CD14-positive monocyte (primary cell): ENCODE results near the gene HYPK. TPM values are rescaled to one million over a fixed set of nuclear protein-coding genes. Genes with fewer than 3 reads are reported as not detected.
A peak's percentile ranks its signal among the peaks of the same experiment; 100 is the strongest.

Experiments
- DNase-seq, 3 donors: peaks; one replicate each; pipeline ENCODE4 v3.0.0-alpha.2; 2011 to 2022
- H2AFZ ChIP-seq: 2 replicates; pipeline ENCODE4 v1.6.0; 2012; ENCODE audit warnings: mild to moderate bottlenecking, low read depth, low read length, inconsistent platforms; ENCODE audit not compliant: insufficient read depth, poor library complexity, severe bottlenecking
- H3K27ac ChIP-seq, 2 donors: 1 replicate in 1 of 2; 2 replicates in 1 of 2; pipeline ENCODE4 v1.5.1; 2012 to 2013; ENCODE audit warnings: low read length in 2 of 2, control low read depth in 1 of 2, inconsistent platforms in 1 of 2, low read depth in 1 of 2, mild to moderate bottlenecking in 1 of 2
- H3K27me3 ChIP-seq, 2 donors: one replicate each; pipeline versions ENCODE4 v1.6.0 to v1.6.1; 2011 to 2013; ENCODE audit warnings: low read length in 2 of 2; ENCODE audit not compliant: control insufficient read depth in 2 of 2, insufficient read depth in 2 of 2
- H3K36me3 ChIP-seq, 2 donors: replicated peaks in 1 of 2; 1 replicate in 1 of 2; 2 replicates in 1 of 2; pipeline versions ENCODE4 v1.5.1 to v1.6.1; 2012 to 2013; ENCODE audit warnings: low read length in 2 of 2, control low read depth in 1 of 2, inconsistent platforms in 1 of 2, mild to moderate bottlenecking in 1 of 2; ENCODE audit not compliant: insufficient read depth in 2 of 2, control insufficient read depth in 1 of 2
- H3K4me1 ChIP-seq, 2 donors: 1 replicate in 1 of 2; 2 replicates in 1 of 2; pipeline versions ENCODE4 v1.5.1 to v1.6.1; 2012 to 2013; ENCODE audit warnings: low read length in 2 of 2, control low read depth in 1 of 2, inconsistent platforms in 1 of 2, mild to moderate bottlenecking in 1 of 2, moderate library complexity in 1 of 2; ENCODE audit not compliant: insufficient read depth in 2 of 2, control insufficient read depth in 1 of 2
- H3K4me2 ChIP-seq: replicated peaks from 2 replicates; pipeline ENCODE3; 2012; ENCODE audit warnings: low read length, moderate library complexity, mild to moderate bottlenecking; ENCODE audit not compliant: poor library complexity, severe bottlenecking; ENCODE audit errors: extremely low read depth
- H3K4me3 ChIP-seq, 3 experiments: fragments of 200-600 bp in 1 of 3; sonication (generic) in 1 of 3; replicated peaks in 1 of 3; 1 replicate in 2 of 3; 2 replicates in 1 of 3; pipeline ENCODE4 v1.5.1; 2011 to 2013; ENCODE audit warnings: low read length in 3 of 3, mild to moderate bottlenecking in 3 of 3, control low read depth in 2 of 3, low read depth in 2 of 3, inconsistent platforms in 1 of 3, moderate library complexity in 1 of 3
- H3K79me2 ChIP-seq: 2 replicates; pipeline ENCODE4 v1.6.0; 2012; ENCODE audit warnings: mild to moderate bottlenecking, control low read depth, inconsistent platforms, low read length, moderate library complexity; ENCODE audit not compliant: insufficient read depth
- H3K9ac ChIP-seq: 2 replicates; pipeline ENCODE4 v1.6.0; 2017; ENCODE audit warnings: low read length, mild to moderate bottlenecking; ENCODE audit not compliant: insufficient read depth, poor library complexity, severe bottlenecking
- H3K9me3 ChIP-seq, 2 donors: replicated peaks in 1 of 2; 1 replicate in 1 of 2; 2 replicates in 1 of 2; pipeline versions ENCODE4 v1.5.1 to v1.6.1; 2012 to 2013; ENCODE audit warnings: low read length in 2 of 2, control low read depth in 1 of 2; ENCODE audit not compliant: control insufficient read depth in 1 of 2, insufficient read depth in 1 of 2
- H4K20me1 ChIP-seq: 2 replicates; pipeline ENCODE4 v1.6.0; 2012; ENCODE audit warnings: mild to moderate bottlenecking, low read length, control low read depth, moderate library complexity; ENCODE audit not compliant: insufficient read depth
- H3K27ac Mint-ChIP-seq, 7 donors: one replicate each; pipeline ENCODE4 v1.8.0; 2020; ENCODE audit warnings: mild to moderate bottlenecking in 7 of 7, mixed read lengths in 7 of 7, moderate library complexity in 6 of 7, inconsistent platforms in 2 of 7
- H3K27me3 Mint-ChIP-seq, 3 donors: one replicate each; pipeline ENCODE4 v1.8.0; 2021 to 2022; ENCODE audit warnings: low read depth in 3 of 3, mild to moderate bottlenecking in 3 of 3, mixed read lengths in 3 of 3, moderate library complexity in 3 of 3, inconsistent platforms in 1 of 3
- H3K36me3 Mint-ChIP-seq, 2 donors: one replicate each; pipeline ENCODE4 v1.8.0; 2020; ENCODE audit warnings: mixed read lengths in 2 of 2, inconsistent platforms in 1 of 2, mild to moderate bottlenecking in 1 of 2
- H3K4me1 Mint-ChIP-seq: one replicate; pipeline ENCODE4 v1.8.0; 2020; ENCODE audit warnings: mild to moderate bottlenecking, mixed read lengths
- H3K4me3 Mint-ChIP-seq, 2 donors: one replicate each; pipeline ENCODE4 v1.8.0; 2020; ENCODE audit warnings: mild to moderate bottlenecking in 2 of 2, mixed read lengths in 2 of 2, moderate library complexity in 1 of 2
- H3K9me3 Mint-ChIP-seq, 7 donors: one replicate each; pipeline ENCODE4 v1.8.0; 2020 to 2022; ENCODE audit warnings: mixed read lengths in 7 of 7, mild to moderate bottlenecking in 6 of 7, moderate library complexity in 6 of 7, inconsistent platforms in 2 of 7
- WGBS: methylation state at CpG from one replicate; pipeline ENCODE4 v1.1.5; 2013; ENCODE audit warnings: missing lambda C conversion rate; ENCODE audit not compliant: insufficient coverage; 5-methylcytosine and 5-hydroxymethylcytosine counted together
- intact Hi-C, 2 donors: fragments of 100-400 bp; cut with micrococcal nuclease; formaldehyde crosslinking; loops; one replicate each; pipeline versions ENCODE4 v1.15.0 to v1.15.1; 2023
- polyA plus RNA-seq, 3 donors: library from polyadenylated mRNA; depleted of rRNA in 1 of 3; unstranded in 2 of 3; stranded (reverse) in 1 of 3; fragments of 300-500 nt in 2 of 3; fragments of >200 nt in 1 of 3; fragmentation: Illumina TruSeq in 2 of 3; gene quantifications; 1 replicate in 2 of 3; 2 replicates in 1 of 3; pipeline ENCODE4 v1.2.3, GENCODE V29; 2012 to 2021
- TF ChIP-seq, protein P1 (sequence below): fragments of 200-600 bp; IDR thresholded peaks from one replicate; pipeline ENCODE4 v1.8.0; 2022; ENCODE audit warnings: antibody characterized with exemption, mild to moderate bottlenecking

The HYPK gene
- polyA plus RNA-seq, 3 donors, result 4.4 to 23.1 (median 5.3) TPM

GRCh38 chr15:43791993-43792760 is 8.2 kb upstream of the HYPK start, which contains the start of gene SERF2:
SERF2 (plus strand) TSS chr15:43792320; CDS start chr15:43792377, 57 bp downstream.
- Mint-ChIP-seq H3K4me1 (peaks cover 35% of the 10 kb centered on the region), H3K27ac (peak within 1 kb of the TSS; percentile 98 to 100 (median 99)), H3K9me3 (no peaks in the 10 kb centered on the region), H3K4me3 (peak within 1 kb of the TSS; percentile 95), H3K36me3 (peaks cover 36 to 41% of the 10 kb centered on the region in 2 donors), H3K27me3 (peaks cover 0 to 1% (median 0%) of the 10 kb centered on the region in 3 donors)
- Histone ChIP-seq H3K9me3 (no peaks in the 10 kb centered on the region), H3K9ac (peak within 1 kb of the TSS; percentile 100), H3K27me3 (no peaks in the 10 kb centered on the region), H3K4me1 (peaks cover 21 to 27% of the 10 kb centered on the region in 2 donors), H4K20me1 (peaks cover 39% of the 10 kb centered on the region), H3K4me2 (peak within 1 kb of the TSS; percentile 95), H3K36me3 (peaks cover 27 to 38% of the 10 kb centered on the region in 2 donors), H3K27ac (peak within 1 kb of the TSS; percentile 98 to 100), H3K4me3 (peak within 1 kb of the TSS; percentile 83 to 100 (median 100)), H3K79me2 (peaks cover 40% of the 10 kb centered on the region), H2AFZ (peak within 1 kb of the TSS; percentile 94)
- intact Hi-C loops, result loop anchor here (5.0 kb wide), 2 partner anchors 35 to 45 kb away; partner anchors contain the start of genes WDR76 (in 2 of the 2) and PDIA3 (in 1 of the 2)
- peak; percentile 98 to 100 (median 100) for DNase-seq
- TF ChIP-seq, protein P1, sequence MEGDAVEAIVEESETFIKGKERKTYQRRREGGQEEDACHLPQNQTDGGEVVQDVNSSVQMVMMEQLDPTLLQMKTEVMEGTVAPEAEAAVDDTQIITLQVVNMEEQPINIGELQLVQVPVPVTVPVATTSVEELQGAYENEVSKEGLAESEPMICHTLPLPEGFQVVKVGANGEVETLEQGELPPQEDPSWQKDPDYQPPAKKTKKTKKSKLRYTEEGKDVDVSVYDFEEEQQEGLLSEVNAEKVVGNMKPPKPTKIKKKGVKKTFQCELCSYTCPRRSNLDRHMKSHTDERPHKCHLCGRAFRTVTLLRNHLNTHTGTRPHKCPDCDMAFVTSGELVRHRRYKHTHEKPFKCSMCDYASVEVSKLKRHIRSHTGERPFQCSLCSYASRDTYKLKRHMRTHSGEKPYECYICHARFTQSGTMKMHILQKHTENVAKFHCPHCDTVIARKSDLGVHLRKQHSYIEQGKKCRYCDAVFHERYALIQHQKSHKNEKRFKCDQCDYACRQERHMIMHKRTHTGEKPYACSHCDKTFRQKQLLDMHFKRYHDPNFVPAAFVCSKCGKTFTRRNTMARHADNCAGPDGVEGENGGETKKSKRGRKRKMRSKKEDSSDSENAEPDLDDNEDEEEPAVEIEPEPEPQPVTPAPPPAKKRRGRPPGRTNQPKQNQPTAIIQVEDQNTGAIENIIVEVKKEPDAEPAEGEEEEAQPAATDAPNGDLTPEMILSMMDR, result no peak
- under 1% methylated on average over 58 of the region's 66 CpGs for WGBS

GRCh38 chr15:43792761-43793476 is 7.5 kb upstream of the HYPK start:
- TF ChIP-seq, protein P1, result no peak
- WGBS, result under 1% methylated on average over 21 of the region's 33 CpGs
- peak in 2 of 3 donors; percentile 35 to 36 for DNase-seq

More at GRCh38 chr15:43792761-43793476, 7.5 kb upstream of the HYPK start:
- H3K9me3 ChIP-seq, result no peaks in the 10 kb centered on the region
- Mint-ChIP-seq H3K9me3 (no peaks in the 10 kb centered on the region), H3K4me3 (peak overlapping the region; percentile 95), H3K36me3 (peaks cover 39 to 41% of the 10 kb centered on the region in 2 donors), H3K4me1 (peaks cover 39% of the 10 kb centered on the region), H3K27me3 (peaks cover 0 to 1% (median 0%) of the 10 kb centered on the region in 3 donors), H3K27ac (peak overlapping the region; percentile 98 to 100 (median 99))
- intact Hi-C loops, result loop anchor here (5.0 kb wide), 2 partner anchors 34 to 46 kb away; partner anchors contain the start of genes WDR76 (in 2 of the 2) and PDIA3 (in 1 of the 2)
- peaks cover 40% of the 10 kb centered on the region for H3K79me2 ChIP-seq
- peak overlapping the region; percentile 95 for H3K4me2 ChIP-seq
- peaks cover 39% of the 10 kb centered on the region for H4K20me1 ChIP-seq
- H3K36me3 ChIP-seq, result peaks cover 27 to 44% of the 10 kb centered on the region in 2 donors
- H2AFZ ChIP-seq, result peak overlapping the region; percentile 64
- H3K27me3 ChIP-seq, result no peaks in the 10 kb centered on the region
- H3K27ac ChIP-seq, result peak overlapping the region; percentile 98 to 100
- H3K9ac ChIP-seq, result peak overlapping the region; percentile 100
- peak overlapping the region; percentile 83 to 100 (median 100) for H3K4me3 ChIP-seq
- peaks cover 21 to 27% of the 10 kb centered on the region in 2 donors for H3K4me1 ChIP-seq
